ENCODE measurements around the gene ZNF408.

The ZNF408 gene

GRCh38 chr11:46677991-46678740 lies 22.7 kb upstream of the ZNF408 start:
- TF ChIP-seq, protein P1, sequence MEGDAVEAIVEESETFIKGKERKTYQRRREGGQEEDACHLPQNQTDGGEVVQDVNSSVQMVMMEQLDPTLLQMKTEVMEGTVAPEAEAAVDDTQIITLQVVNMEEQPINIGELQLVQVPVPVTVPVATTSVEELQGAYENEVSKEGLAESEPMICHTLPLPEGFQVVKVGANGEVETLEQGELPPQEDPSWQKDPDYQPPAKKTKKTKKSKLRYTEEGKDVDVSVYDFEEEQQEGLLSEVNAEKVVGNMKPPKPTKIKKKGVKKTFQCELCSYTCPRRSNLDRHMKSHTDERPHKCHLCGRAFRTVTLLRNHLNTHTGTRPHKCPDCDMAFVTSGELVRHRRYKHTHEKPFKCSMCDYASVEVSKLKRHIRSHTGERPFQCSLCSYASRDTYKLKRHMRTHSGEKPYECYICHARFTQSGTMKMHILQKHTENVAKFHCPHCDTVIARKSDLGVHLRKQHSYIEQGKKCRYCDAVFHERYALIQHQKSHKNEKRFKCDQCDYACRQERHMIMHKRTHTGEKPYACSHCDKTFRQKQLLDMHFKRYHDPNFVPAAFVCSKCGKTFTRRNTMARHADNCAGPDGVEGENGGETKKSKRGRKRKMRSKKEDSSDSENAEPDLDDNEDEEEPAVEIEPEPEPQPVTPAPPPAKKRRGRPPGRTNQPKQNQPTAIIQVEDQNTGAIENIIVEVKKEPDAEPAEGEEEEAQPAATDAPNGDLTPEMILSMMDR (IDR thresholded peaks at IDR 0.05; ENCODE audit: low read depth, low read length) = no peak
- H3K4me1 ChIP-seq = no peaks in the 10 kb centered on the region
- no peaks in the 10 kb centered on the region for H3K9me3 ChIP-seq
- no peak overlapping the region for H3K4me3 ChIP-seq (ENCODE audit: low read depth, low read length)
- no peaks in the 10 kb centered on the region for H3K27me3 ChIP-seq
- DNase-seq = no peak
- H3K36me3 ChIP-seq = no peaks in the 10 kb centered on the region

DNA sequence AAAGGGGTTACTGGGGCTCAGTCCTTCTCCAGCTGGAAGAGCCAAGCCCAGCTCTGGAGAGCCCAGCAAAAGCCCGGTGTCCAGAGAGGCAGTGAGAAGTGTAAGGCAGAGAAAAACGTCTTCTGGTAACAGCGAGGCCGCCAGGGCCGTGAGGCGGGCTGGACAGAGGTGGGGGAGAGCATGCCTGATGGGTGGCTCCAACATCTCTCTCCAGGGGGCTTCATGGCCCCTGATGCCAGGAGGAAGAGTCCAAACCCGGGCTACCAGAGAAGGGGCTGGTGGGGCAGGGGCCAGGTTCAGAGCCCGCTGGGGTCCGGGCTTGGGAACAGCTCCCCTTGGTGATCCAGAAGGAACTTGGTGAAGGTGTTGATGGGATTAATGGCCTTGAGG lies 22.1 kb upstream of the ZNF408 start:
- H3K4me1 ChIP-seq = no peaks in the 10 kb centered on the region
- no peaks in the 10 kb centered on the region for H3K36me3 ChIP-seq
- no peak for DNase-seq
- no peaks in the 10 kb centered on the region for H3K9me3 ChIP-seq
- TF ChIP-seq, protein P1 (IDR thresholded peaks at IDR 0.05; ENCODE audit: low read depth, low read length) = no peak
- H3K4me3 ChIP-seq (ENCODE audit: low read depth, low read length) = no peak overlapping the region
- no peaks in the 10 kb centered on the region for H3K27me3 ChIP-seq

GRCh38 chr11:46679241-46680163 lies 21.3 kb upstream of the ZNF408 start:
- Histone ChIP-seq H3K36me3 (no peaks in the 10 kb centered on the region), H3K27me3 (no peaks in the 10 kb centered on the region)
- TF ChIP-seq, protein P1 (IDR thresholded peaks at IDR 0.05; ENCODE audit: low read depth, low read length) = no peak

GRCh38 chr11:46680164-46680760 lies 20.6 kb upstream of the ZNF408 start:
- Histone ChIP-seq H3K36me3 (no peaks in the 10 kb centered on the region), H3K4me3 (ENCODE audit: low read depth, low read length) (no peak overlapping the region), H3K4me1 (no peaks in the 10 kb centered on the region), H3K27me3 (no peaks in the 10 kb centered on the region), H3K9me3 (no peaks in the 10 kb centered on the region)
- DNase-seq = no peak
- TF ChIP-seq, protein P1 (IDR thresholded peaks at IDR 0.05; ENCODE audit: low read depth, low read length) = no peak

More at GRCh38 chr11:46679241-46680163, 21.3 kb upstream of the ZNF408 start:
- DNase-seq = no peak
- H3K4me3 ChIP-seq (ENCODE audit: low read depth, low read length) = no peak overlapping the region
- H3K4me1 ChIP-seq = no peaks in the 10 kb centered on the region
- no peaks in the 10 kb centered on the region for H3K9me3 ChIP-seq

- Histone ChIP-seq H3K36me3 (no peaks in the 10 kb centered on the region), H3K27me3 (no peaks in the 10 kb centered on the region), H3K4me3 (ENCODE audit: low read depth, low read length) (no peak overlapping the region), H3K9me3 (no peaks in the 10 kb centered on the region), H3K4me1 (no peaks in the 10 kb centered on the region)
- DNase-seq = no peak
- TF ChIP-seq, protein P1 (IDR thresholded peaks at IDR 0.05; ENCODE audit: low read depth, low read length) = no peak
Measured at GRCh38 chr11:46680815-46681214, 20.0 kb upstream of the ZNF408 start.

All from BE2C (cell line).